NCI-H2196 treated with DMSO at 0.1 percent for 48 hours (cell line): ENCODE results near the gene TRAPPC1.

Experiments used
- DNase-seq: peaks from one replicate; lab custom pipeline; 2025; ENCODE audit not compliant: unreplicated experiment; lab: John Stamatoyannopoulos, UW

Gene TRAPPC1

GRCh38 chr17:7940743-7941142, 9.0 kb upstream of the TRAPPC1 start:
- DNase-seq = no peak

GRCh38 chr17:7940034-7940433, 8.3 kb upstream of the TRAPPC1 start:
- DNase-seq = no peak

- DNase-seq = no peak
Measured at GRCh38 chr17:7935859-7936258, 4.1 kb upstream of the TRAPPC1 start.

GRCh38 chr17:7932949-7933348, 1.2 kb upstream of the TRAPPC1 start:
- DNase-seq = no peak

- DNase-seq = no peak
Measured at GRCh38 chr17:7932483-7932891, 741 bp upstream of the TRAPPC1 start.

- no peak for DNase-seq
Measured at GRCh38 chr17:7930841-7931631, 710 bp downstream of the TRAPPC1 start.

GRCh38 chr17:7929158-7930023, 2.4 kb downstream of the TRAPPC1 start, which contains the start of gene KCNAB3:
KCNAB3 (minus strand) TSS chr17:7929856; CDS start chr17:7929435, 421 bp downstream.
- no peak for DNase-seq

- DNase-seq = no peak
Measured at GRCh38 chr17:7927596-7927995, 4.2 kb downstream of the TRAPPC1 start.

- DNase-seq = peak; percentile 38
Measured at GRCh38 chr17:7922845-7923628, 8.7 kb downstream of the TRAPPC1 start.

GRCh38 chr17:7922269-7922844, 9.4 kb downstream of the TRAPPC1 start:
- no peak for DNase-seq

GRCh38 chr17:7916808-7917207, 14.9 kb downstream of the TRAPPC1 start:
- DNase-seq = no peak

GRCh38 chr17:7916385-7916682, 15.4 kb downstream of the TRAPPC1 start:
- no peak for DNase-seq

GRCh38 chr17:7915611-7916384, 15.9 kb downstream of the TRAPPC1 start, which contains the start of gene RNF227:
RNF227 (minus strand) TSS chr17:7916289; CDS start chr17:7916195, 94 bp downstream.
- DNase-seq = peak; percentile 80

- no peak for DNase-seq
Measured at GRCh38 chr17:7915179-7915610, 16.6 kb downstream of the TRAPPC1 start.

- DNase-seq = no peak
Measured at GRCh38 chr17:7912927-7913524, 18.7 kb downstream of the TRAPPC1 start.

GRCh38 chr17:7911116-7911515, 20.6 kb downstream of the TRAPPC1 start:
- DNase-seq = no peak

- no peak for DNase-seq
Measured at GRCh38 chr17:7910711-7911110, 21.0 kb downstream of the TRAPPC1 start.

- DNase-seq = no peak
Measured at GRCh38 chr17:7910281-7910680, 21.5 kb downstream of the TRAPPC1 start.

- DNase-seq = no peak
Measured at GRCh38 chr17:7909089-7909488, 22.7 kb downstream of the TRAPPC1 start.
